HL-60 (cell line): ENCODE data around the gene ARHGAP23.

Experiments used
- CTCF ChIP-seq: IDR thresholded peaks from one replicate; pipeline ENCODE4 v1.5.1; 2011; ENCODE audit warnings: low read length, control low read depth, inconsistent platforms; ENCODE audit not compliant: insufficient read depth
- POLR2AphosphoS5 ChIP-seq: IDR thresholded peaks from 2 replicates; pipeline ENCODE4 v1.6.1; 2012; ENCODE audit warnings: low read depth

- no peak for TF ChIP-seq CTCF
- no peak for TF ChIP-seq POLR2AphosphoS5
Measured at GRCh38 chr17:38554430-38555350, 126.4 kb downstream of the ARHGAP23 start.
